Fibroblast of lung (primary cell): Measurements from ENCODE around the gene CFAP206.

Experiments
- EZH2 ChIP-seq: IDR thresholded peaks from 2 replicates; pipeline ENCODE4 v1.5.1; 2012; ENCODE audit warnings: low read length, control low read depth, mild to moderate bottlenecking; ENCODE audit errors: missing control alignments
- TF ChIP-seq, protein P1 (sequence below), 2 donors: IDR thresholded peaks in 1 of 2; conservative IDR thresholded peaks in 1 of 2; 1 replicate in 1 of 2; 2 replicates in 1 of 2; pipeline ENCODE4 v1.5.1; 2011 to 2012; ENCODE audit warnings: low read length in 2 of 2, control low read depth in 1 of 2, inconsistent platforms in 1 of 2, low read depth in 1 of 2, mild to moderate bottlenecking in 1 of 2

- TF ChIP-seq, protein P1, sequence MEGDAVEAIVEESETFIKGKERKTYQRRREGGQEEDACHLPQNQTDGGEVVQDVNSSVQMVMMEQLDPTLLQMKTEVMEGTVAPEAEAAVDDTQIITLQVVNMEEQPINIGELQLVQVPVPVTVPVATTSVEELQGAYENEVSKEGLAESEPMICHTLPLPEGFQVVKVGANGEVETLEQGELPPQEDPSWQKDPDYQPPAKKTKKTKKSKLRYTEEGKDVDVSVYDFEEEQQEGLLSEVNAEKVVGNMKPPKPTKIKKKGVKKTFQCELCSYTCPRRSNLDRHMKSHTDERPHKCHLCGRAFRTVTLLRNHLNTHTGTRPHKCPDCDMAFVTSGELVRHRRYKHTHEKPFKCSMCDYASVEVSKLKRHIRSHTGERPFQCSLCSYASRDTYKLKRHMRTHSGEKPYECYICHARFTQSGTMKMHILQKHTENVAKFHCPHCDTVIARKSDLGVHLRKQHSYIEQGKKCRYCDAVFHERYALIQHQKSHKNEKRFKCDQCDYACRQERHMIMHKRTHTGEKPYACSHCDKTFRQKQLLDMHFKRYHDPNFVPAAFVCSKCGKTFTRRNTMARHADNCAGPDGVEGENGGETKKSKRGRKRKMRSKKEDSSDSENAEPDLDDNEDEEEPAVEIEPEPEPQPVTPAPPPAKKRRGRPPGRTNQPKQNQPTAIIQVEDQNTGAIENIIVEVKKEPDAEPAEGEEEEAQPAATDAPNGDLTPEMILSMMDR (conservative IDR thresholded peaks at IDR 0.05 in 1 of 2, IDR thresholded peaks at IDR 0.05 in 1 of 2; ENCODE audit: low read depth in 1 of 2, low read length in 2 of 2), result no peak
- no peak for TF ChIP-seq EZH2
These were observed 43.0 kb upstream of the CFAP206 start for GRCh38 chr6:87364602-87365252.
